Measurements from ENCODE around the gene VKORC1L1. TPM values are rescaled to one million over a fixed set of nuclear protein-coding genes. Genes with fewer than 3 reads are reported as not detected.

VKORC1L1 gene
- total RNA-seq, 2 experiments from 2014 or later, result 1.9 to 3.0 TPM

- Mint-ChIP-seq H3K4me3 (no peak overlapping the region), H3K36me3 (ENCODE audit: low read depth) (peaks cover 2% of the 10 kb centered on the region), H3K4me1 (ENCODE audit: low read depth) (no peaks in the 10 kb centered on the region), H3K27me3 (no peaks in the 10 kb centered on the region), H3K9me3 (no peaks in the 10 kb centered on the region), H3K27ac (no peak overlapping the region)
- Histone ChIP-seq H3K36me3 (ENCODE audit: insufficient read depth, low read length) (no peaks in the 10 kb centered on the region), H3K27me3 (ENCODE audit: control insufficient read depth in 1 of 2, insufficient read depth in 2 of 2, low read length in 2 of 2) (no peaks in the 10 kb centered on the region), H3K4me1 (ENCODE audit: insufficient read depth, low read length) (no peaks in the 10 kb centered on the region), H3K9me3 (ENCODE audit: control insufficient read depth in 1 of 2, insufficient read depth in 1 of 2, low read length in 2 of 2) (no peaks in the 10 kb centered on the region), H3K4me3 (ENCODE audit: low read length) (no peak overlapping the region), H3K27ac (ENCODE audit: low read depth in 1 of 2, low read length in 2 of 2) (no peak overlapping the region)
- DNase-seq, result peak in 1 of 14 experiments; percentile 7
- intact Hi-C loops (cut with DNase I, micrococcal nuclease), result no loop called here
- no peak for TF ChIP-seq CTCF (IDR thresholded peaks at IDR 0.05)
- ChIA-PET POLR2A (no interaction called here), CTCF (no interaction called here)
- no peak for ATAC-seq (ENCODE audit: poor library complexity)
Measured at GRCh38 chr7:65946904-65947303, 74.0 kb downstream of the VKORC1L1 start.

GRCh38 chr7:65951837-65952578 is 79.1 kb downstream of the VKORC1L1 start:
- Mint-ChIP-seq H3K27me3 (no peaks in the 10 kb centered on the region), H3K36me3 (ENCODE audit: low read depth) (peaks cover 35% of the 10 kb centered on the region), H3K27ac (no peak overlapping the region), H3K4me1 (ENCODE audit: low read depth) (no peaks in the 10 kb centered on the region), H3K9me3 (no peaks in the 10 kb centered on the region), H3K4me3 (no peak overlapping the region)
- H3K4me1 ChIP-seq (ENCODE audit: insufficient read depth, low read length), result no peaks in the 10 kb centered on the region
- no peak overlapping the region for H3K4me3 ChIP-seq (ENCODE audit: low read length)
- POLR2A ChIA-PET, result no interaction called here
- no peaks in the 10 kb centered on the region for H3K9me3 ChIP-seq (ENCODE audit: control insufficient read depth in 1 of 2, insufficient read depth in 1 of 2, low read length in 2 of 2)
- ATAC-seq (ENCODE audit: poor library complexity) (no peak), DNase-seq (no peak)
- no peak for TF ChIP-seq CTCF (IDR thresholded peaks at IDR 0.05)
- no peak overlapping the region for H3K27ac ChIP-seq (ENCODE audit: low read depth in 1 of 2, low read length in 2 of 2)
- H3K36me3 ChIP-seq (ENCODE audit: insufficient read depth, low read length), result peaks cover 10% of the 10 kb centered on the region
- CTCF ChIA-PET, result no interaction called here
- intact Hi-C loops (cut with DNase I, micrococcal nuclease), result no loop called here
- H3K27me3 ChIP-seq (ENCODE audit: control insufficient read depth in 1 of 2, insufficient read depth in 2 of 2, low read length in 2 of 2), result no peaks in the 10 kb centered on the region

DNA sequence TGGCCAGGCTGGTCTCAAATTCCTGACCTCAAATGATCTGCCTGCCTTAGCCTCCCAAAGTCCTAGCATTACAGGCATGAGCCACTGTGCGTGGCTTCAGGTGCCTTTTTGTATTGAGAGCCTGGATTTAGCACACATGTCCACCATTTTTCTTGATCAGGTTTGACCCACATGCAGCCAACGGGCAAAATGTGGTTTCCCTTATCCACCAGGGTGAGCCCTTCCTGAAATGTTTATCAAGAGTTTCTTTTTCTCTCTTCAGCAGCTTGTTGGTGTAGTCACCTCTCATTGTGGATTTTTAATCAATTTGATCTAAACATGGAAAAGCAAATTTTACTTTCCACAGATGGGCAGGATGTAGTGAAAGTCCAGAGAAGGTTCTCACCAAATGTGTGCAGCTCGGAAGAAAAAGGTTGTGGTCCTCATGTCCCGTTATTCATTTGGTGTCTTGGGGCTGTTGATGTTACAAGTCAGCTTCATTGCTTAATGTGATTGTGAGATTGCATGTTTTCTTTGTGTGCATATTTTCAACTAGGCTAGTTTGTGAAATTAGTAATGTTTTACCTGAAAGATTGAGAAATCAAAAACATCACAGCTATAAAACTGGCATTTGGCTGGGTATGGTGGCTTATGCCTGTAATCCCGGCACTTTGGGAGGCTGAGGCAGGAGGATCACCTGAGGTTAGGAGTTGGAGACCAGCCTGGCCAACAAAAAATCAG is 80.3 kb downstream of the VKORC1L1 start:
- intact Hi-C loops (cut with DNase I, micrococcal nuclease), result no loop called here
- Histone ChIP-seq H3K9me3 (ENCODE audit: control insufficient read depth in 1 of 2, insufficient read depth in 1 of 2, low read length in 2 of 2) (no peaks in the 10 kb centered on the region), H3K36me3 (ENCODE audit: insufficient read depth, low read length) (peaks cover 10% of the 10 kb centered on the region), H3K27me3 (ENCODE audit: control insufficient read depth in 1 of 2, insufficient read depth in 2 of 2, low read length in 2 of 2) (no peaks in the 10 kb centered on the region), H3K27ac (ENCODE audit: low read depth in 1 of 2, low read length in 2 of 2) (no peak overlapping the region), H3K4me1 (ENCODE audit: insufficient read depth, low read length) (no peaks in the 10 kb centered on the region), H3K4me3 (ENCODE audit: low read length) (no peak overlapping the region)
- no peak for TF ChIP-seq CTCF (IDR thresholded peaks at IDR 0.05)
- Mint-ChIP-seq H3K9me3 (no peaks in the 10 kb centered on the region), H3K4me1 (ENCODE audit: low read depth) (no peaks in the 10 kb centered on the region), H3K4me3 (no peak overlapping the region), H3K27ac (no peak overlapping the region), H3K36me3 (ENCODE audit: low read depth) (peaks cover 43% of the 10 kb centered on the region), H3K27me3 (no peaks in the 10 kb centered on the region)
- ChIA-PET CTCF (no interaction called here), POLR2A (no interaction called here)
- DNase-seq (no peak), ATAC-seq (ENCODE audit: poor library complexity) (no peak)
